Stimulated activated naive B cell treated with anti-CD40 and anti-IgM and Interleukin-4, amounts not matched to agents 10 μg/mL and 1 μg/mL and 100 μg/mL, for 72 hours (primary cell): ENCODE measurements around the gene RSPRY1.
A peak's percentile ranks its signal among the peaks of the same experiment; 100 is the strongest.

Experiments used
- ATAC-seq, 2 donors: fragments of 150-1000 bp; cut with Tn5 transposase; replicated peaks; 2 replicates each; pipeline ENCODE4 v1.10.0; 2021; ENCODE audit warnings: moderate library complexity in 1 of 2
- DNase-seq: peaks from one replicate; pipeline ENCODE4 v3.0.0; 2021
- H3K27ac Mint-ChIP-seq: one replicate; pipeline ENCODE4 v1.8.0; 2022; ENCODE audit warnings: mild to moderate bottlenecking, mixed read lengths
- H3K27me3 Mint-ChIP-seq, 2 donors: one replicate each; pipeline ENCODE4 v1.8.0; 2022; ENCODE audit warnings: mixed read lengths in 2 of 2
- H3K36me3 Mint-ChIP-seq, 2 donors: one replicate each; pipeline ENCODE4 v1.8.0; 2022; ENCODE audit warnings: mixed read lengths in 2 of 2, mild to moderate bottlenecking in 1 of 2
- H3K4me1 Mint-ChIP-seq, 2 donors: one replicate each; pipeline ENCODE4 v1.8.0; 2022; ENCODE audit warnings: mixed read lengths in 2 of 2, mild to moderate bottlenecking in 1 of 2
- H3K4me3 Mint-ChIP-seq, 2 donors: one replicate each; pipeline ENCODE4 v1.8.0; 2022; ENCODE audit warnings: mild to moderate bottlenecking in 2 of 2, mixed read lengths in 2 of 2, moderate library complexity in 1 of 2
- H3K9me3 Mint-ChIP-seq, 2 donors: one replicate each; pipeline ENCODE4 v1.8.0; 2022; ENCODE audit warnings: mixed read lengths in 2 of 2, mild to moderate bottlenecking in 1 of 2

RSPRY1 gene

GRCh38 chr16:57147381-57148221 lies 38.5 kb upstream of the RSPRY1 start:
- H3K4me1 Mint-ChIP-seq, result peaks cover 25 to 34% of the 10 kb centered on the region in 2 donors
- H3K27ac Mint-ChIP-seq, result peak overlapping the region; percentile 86
- no peaks in the 10 kb centered on the region for H3K9me3 Mint-ChIP-seq
- ATAC-seq, result peak; percentile 35 to 48
- no peak for DNase-seq
- peaks cover 23 to 44% of the 10 kb centered on the region in 2 donors for H3K36me3 Mint-ChIP-seq
- peak overlapping the region in 1 of 2 donors; percentile 36 for H3K4me3 Mint-ChIP-seq
- no peaks in the 10 kb centered on the region for H3K27me3 Mint-ChIP-seq

GRCh38 chr16:57148481-57148880 lies 37.6 kb upstream of the RSPRY1 start:
- Mint-ChIP-seq H3K36me3 (peaks cover 29 to 52% of the 10 kb centered on the region in 2 donors), H3K4me3 (peak overlapping the region in 1 of 2 donors; percentile 2), H3K4me1 (peaks cover 25 to 29% of the 10 kb centered on the region in 2 donors), H3K9me3 (no peaks in the 10 kb centered on the region), H3K27ac (peak overlapping the region; percentile 1), H3K27me3 (no peaks in the 10 kb centered on the region)
- DNase-seq, result no peak
- peak in 1 of 2 donors; percentile 24 for ATAC-seq

GRCh38 chr16:57149391-57149790 lies 36.7 kb upstream of the RSPRY1 start:
- DNase-seq, result no peak
- H3K4me3 Mint-ChIP-seq, result no peak overlapping the region
- H3K9me3 Mint-ChIP-seq, result no peaks in the 10 kb centered on the region
- H3K36me3 Mint-ChIP-seq, result peaks cover 35 to 61% of the 10 kb centered on the region in 2 donors
- ATAC-seq, result no peak
- H3K27me3 Mint-ChIP-seq, result no peaks in the 10 kb centered on the region
- peaks cover 25 to 29% of the 10 kb centered on the region in 2 donors for H3K4me1 Mint-ChIP-seq
- no peak overlapping the region for H3K27ac Mint-ChIP-seq

- peaks cover 28 to 63% of the 10 kb centered on the region in 2 donors for H3K36me3 Mint-ChIP-seq
- ATAC-seq (no peak), DNase-seq (no peak)
- no peaks in the 10 kb centered on the region for H3K9me3 Mint-ChIP-seq
- no peak overlapping the region for H3K27ac Mint-ChIP-seq
- H3K4me3 Mint-ChIP-seq, result no peak overlapping the region
- peaks cover 22 to 28% of the 10 kb centered on the region in 2 donors for H3K4me1 Mint-ChIP-seq
- no peaks in the 10 kb centered on the region for H3K27me3 Mint-ChIP-seq
These were observed 35.3 kb upstream of the RSPRY1 start for GRCh38 chr16:57150682-57151330.

GRCh38 chr16:57151369-57151768 lies 34.8 kb upstream of the RSPRY1 start:
- H3K4me3 Mint-ChIP-seq, result no peak overlapping the region
- ATAC-seq (no peak), DNase-seq (no peak)
- no peaks in the 10 kb centered on the region for H3K9me3 Mint-ChIP-seq
- H3K27ac Mint-ChIP-seq, result peak overlapping the region; percentile 10
- H3K36me3 Mint-ChIP-seq, result peaks cover 26 to 69% of the 10 kb centered on the region in 2 donors
- no peaks in the 10 kb centered on the region for H3K27me3 Mint-ChIP-seq
- H3K4me1 Mint-ChIP-seq, result peaks cover 22 to 23% of the 10 kb centered on the region in 2 donors

GRCh38 chr16:57152096-57153093 lies 33.7 kb upstream of the RSPRY1 start:
- Mint-ChIP-seq H3K9me3 (no peaks in the 10 kb centered on the region), H3K27me3 (no peaks in the 10 kb centered on the region), H3K27ac (peak overlapping the region; percentile 68), H3K36me3 (peaks cover 29 to 74% of the 10 kb centered on the region in 2 donors), H3K4me3 (no peak overlapping the region), H3K4me1 (peaks cover 13 to 14% of the 10 kb centered on the region in 2 donors)
- DNase-seq (no peak), ATAC-seq (no peak)

GRCh38 chr16:57153841-57154240 lies 32.3 kb upstream of the RSPRY1 start:
- Mint-ChIP-seq H3K4me3 (no peak overlapping the region), H3K4me1 (no peaks in the 10 kb centered on the region), H3K36me3 (peaks cover 36 to 72% of the 10 kb centered on the region in 2 donors), H3K27ac (no peak overlapping the region), H3K9me3 (no peaks in the 10 kb centered on the region), H3K27me3 (no peaks in the 10 kb centered on the region)
- ATAC-seq (no peak), DNase-seq (no peak)

GRCh38 chr16:57155702-57156350 lies 30.3 kb upstream of the RSPRY1 start:
- ATAC-seq (no peak), DNase-seq (no peak)
- Mint-ChIP-seq H3K9me3 (no peaks in the 10 kb centered on the region), H3K4me1 (no peaks in the 10 kb centered on the region), H3K4me3 (no peak overlapping the region), H3K27ac (no peak overlapping the region), H3K27me3 (no peaks in the 10 kb centered on the region), H3K36me3 (peaks cover 47 to 72% of the 10 kb centered on the region in 2 donors)

- Mint-ChIP-seq H3K4me1 (no peaks in the 10 kb centered on the region), H3K4me3 (no peak overlapping the region), H3K27me3 (no peaks in the 10 kb centered on the region), H3K27ac (no peak overlapping the region), H3K36me3 (peaks cover 49 to 69% of the 10 kb centered on the region in 2 donors), H3K9me3 (no peaks in the 10 kb centered on the region)
- ATAC-seq, result no peak
- DNase-seq, result no peak
These were observed 29.8 kb upstream of the RSPRY1 start for GRCh38 chr16:57156351-57156703.

- Mint-ChIP-seq H3K27me3 (no peaks in the 10 kb centered on the region), H3K36me3 (peaks cover 50 to 67% of the 10 kb centered on the region in 2 donors), H3K4me3 (no peak overlapping the region), H3K4me1 (no peaks in the 10 kb centered on the region), H3K27ac (no peak overlapping the region), H3K9me3 (no peaks in the 10 kb centered on the region)
- no peak for ATAC-seq
- no peak for DNase-seq
These were observed 28.6 kb upstream of the RSPRY1 start for GRCh38 chr16:57157533-57157932.

- no peaks in the 10 kb centered on the region for H3K4me1 Mint-ChIP-seq
- no peak overlapping the region for H3K4me3 Mint-ChIP-seq
- no peak for ATAC-seq
- no peak overlapping the region for H3K27ac Mint-ChIP-seq
- H3K36me3 Mint-ChIP-seq, result peaks cover 41 to 61% of the 10 kb centered on the region in 2 donors
- H3K9me3 Mint-ChIP-seq, result no peaks in the 10 kb centered on the region
- H3K27me3 Mint-ChIP-seq, result no peaks in the 10 kb centered on the region
- no peak for DNase-seq
These were observed 26.7 kb upstream of the RSPRY1 start for GRCh38 chr16:57159447-57159846.

- ATAC-seq (no peak), DNase-seq (no peak)
- no peaks in the 10 kb centered on the region for H3K9me3 Mint-ChIP-seq
- no peaks in the 10 kb centered on the region for H3K27me3 Mint-ChIP-seq
- no peak overlapping the region for H3K4me3 Mint-ChIP-seq
- peaks cover 35 to 38% of the 10 kb centered on the region in 2 donors for H3K36me3 Mint-ChIP-seq
- H3K27ac Mint-ChIP-seq, result no peak overlapping the region
- H3K4me1 Mint-ChIP-seq, result peaks cover 15 to 20% of the 10 kb centered on the region in 2 donors
These were observed 22.3 kb upstream of the RSPRY1 start for GRCh38 chr16:57163842-57164241.

GRCh38 chr16:57165483-57165882 lies 20.6 kb upstream of the RSPRY1 start:
- no peak for ATAC-seq
- no peak overlapping the region for H3K4me3 Mint-ChIP-seq
- H3K36me3 Mint-ChIP-seq, result peaks cover 31 to 32% of the 10 kb centered on the region in 2 donors
- no peak overlapping the region for H3K27ac Mint-ChIP-seq
- no peaks in the 10 kb centered on the region for H3K27me3 Mint-ChIP-seq
- no peaks in the 10 kb centered on the region for H3K9me3 Mint-ChIP-seq
- H3K4me1 Mint-ChIP-seq, result peaks cover 15 to 20% of the 10 kb centered on the region in 2 donors
- DNase-seq, result no peak
